Heart left ventricle (tissue), 16 donors: Measurements from ENCODE around the gene MGA. TPM values are rescaled to one million over a fixed set of nuclear protein-coding genes. Genes with fewer than 3 reads are reported as not detected.

ENCODE experiments used
- ATAC-seq, 4 donors: fragments of 200-7000 bp; cut with Tn5 transposase; one replicate each; pipeline ENCODE4 v1.9.1; 2020 to 2022; ENCODE audit warnings: moderate library complexity in 4 of 4, mild to moderate bottlenecking in 3 of 4, moderate number of reproducible peaks in 1 of 4
- DNase-seq, 5 donors: peaks; one replicate each; pipeline ENCODE4 v3.0.0-alpha.2; 2020
- H3K27ac ChIP-seq, 12 donors: fragments of 200-600 bp; sonication (generic) in 4 of 12; one replicate each; pipeline versions ENCODE4 v1.5.0 to v1.8.0; 2016 to 2022; ENCODE audit warnings: mild to moderate bottlenecking in 2 of 12
- H3K27me3 ChIP-seq, 9 donors: fragments of 200-600 bp; sonication (generic) in 2 of 9; one replicate each; pipeline versions ENCODE4 v1.5.1 to v1.8.0; 2016 to 2022; ENCODE audit warnings: mild to moderate bottlenecking in 3 of 9
- H3K36me3 ChIP-seq, 9 donors: fragments of 200-600 bp; sonication (generic) in 2 of 9; one replicate each; pipeline versions ENCODE4 v1.5.0 to v1.8.0; 2018 to 2022; ENCODE audit warnings: mild to moderate bottlenecking in 2 of 9
- H3K4me1 ChIP-seq, 12 donors: fragments of 200-600 bp; sonication (generic) in 4 of 12; one replicate each; pipeline versions ENCODE4 v1.5.0 to v1.8.0; 2016 to 2022; ENCODE audit warnings: mild to moderate bottlenecking in 3 of 12
- H3K4me3 ChIP-seq, 12 donors: fragments of 200-600 bp; sonication (generic) in 4 of 12; one replicate each; pipeline versions ENCODE4 v1.5.0 to v1.8.0; 2017 to 2022; ENCODE audit warnings: mild to moderate bottlenecking in 9 of 12, moderate library complexity in 4 of 12
- H3K9me3 ChIP-seq, 12 donors: fragments of 200-600 bp; sonication (generic) in 4 of 12; one replicate each; pipeline versions ENCODE4 v1.5.0 to v1.8.0; 2016 to 2022; ENCODE audit warnings: mild to moderate bottlenecking in 1 of 12
- POLR2A ChIP-seq, 2 donors: fragments of 450-650 bp; IDR thresholded peaks; one replicate each; pipeline ENCODE4 v1.6.1; 2017; ENCODE audit warnings: antibody characterized with exemption in 2 of 2, mild to moderate bottlenecking in 2 of 2, moderate library complexity in 2 of 2
- WGBS, 4 donors: extraction: QIAGEN DNeasy Blood & Tissue Kit in 2 of 4; methylation state at CpG; one replicate each; pipeline versions ENCODE4 v1.1.5 to v1.1.7; 2013 to 2018; 5-methylcytosine and 5-hydroxymethylcytosine counted together
- intact Hi-C, 10 donors: fragments of 100-400 bp; cut with DNase I; formaldehyde crosslinking; loops; one replicate each; pipeline versions ENCODE4 v1.11.1 to v1.14.2; 2022
- polyA plus RNA-seq, 2 donors: library from polyadenylated mRNA; stranded (reverse); fragments of 200-250 nt; gene quantifications; one replicate each; pipeline ENCODE4 v1.2.3, GENCODE V29; 2013
- total RNA-seq, 9 donors: library from RNA; depleted of rRNA in 2 of 9; stranded (reverse); fragments of >200 nt in 2 of 9; fragmentation: NEBNext Ultra II Directional in 3 of 9; extraction: Animal tissue kit (Norgen Biotek cat#: 25700) in 3 of 9; gene quantifications; one replicate each; pipeline versions ENCODE4 v1.1.0 to v1.2.4, GENCODE V29; 2016 to 2023
- TF ChIP-seq, protein P1 (sequence below), 12 donors: fragments of 200-600 bp; sonication (generic) in 4 of 12; IDR thresholded peaks; one replicate each; pipeline versions ENCODE4 v1.5.0 to v1.8.0; 2018 to 2022; ENCODE audit warnings: antibody characterized with exemption in 12 of 12, mild to moderate bottlenecking in 5 of 12
- donor health status: ischemic (EF 13 %, LVEDD 7.1; RV severe dilation, severe dysfunction).
- donor health status: healthy with polysubstance abuse.
- donor health status: DM: no; HTN: yes; CAD: no.
- donor health status: DM: no; HTN: no; CAD: no.
- donor health status: ischemic (EF 25% LVEDD 6.9; RV normal size, moderate dysfunction).
- donor health status: ischemic (EF 25% LVEDD 5.7; RV mildly dilated, moderate dysfunction).
- donor health status: healthy.
- donor health status: DM: yes; HTN: yes; CAD: no.
- donor health status: ischemic (EF 35%, LVEDD 5.7; RV mildly dilated, moderate dysfunction).
- donor health status: nonischemic (EF 11% LVEDD 7.7; RV severe dilation, severe dysfunction).
- donor health status: DM: yes; HTN: yes; CAD: no.
- donor health status: PGD.
- donor health status: ischemic (EF 29% LVEDD 5.4; RV normal size, mild dysfunction).
- donor health status: nonischemic (EF 23%, LVEDD 6.1; RV moderate dilation, normal function).

MGA gene
- total and polyA plus RNA-seq, 11 donors: 5.3 to 58.7 (median 34.5) TPM

DNA sequence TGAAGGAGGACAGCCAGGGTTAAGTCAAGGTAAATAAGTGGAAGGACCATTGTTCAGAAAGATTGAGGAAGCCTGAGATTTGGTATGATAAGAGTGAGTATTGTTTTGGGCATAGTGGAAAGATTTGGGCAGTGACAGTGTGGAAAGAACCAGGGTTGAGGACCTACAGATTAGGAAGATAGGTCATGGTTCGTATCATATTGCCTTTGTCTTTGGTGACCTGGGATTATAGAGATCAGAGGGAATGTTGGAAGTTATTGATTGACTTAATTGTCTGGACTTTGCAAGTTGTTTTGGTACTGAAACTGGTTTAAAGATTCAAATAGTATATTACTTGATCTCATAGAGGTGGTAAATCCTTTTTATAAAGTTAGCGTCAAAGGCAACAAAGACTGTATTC lies 23.1 kb upstream of the MGA start:
- H3K27ac ChIP-seq: no peak overlapping the region
- no peak for TF ChIP-seq POLR2A (IDR thresholded peaks at IDR 0.05)
- TF ChIP-seq, protein P1, sequence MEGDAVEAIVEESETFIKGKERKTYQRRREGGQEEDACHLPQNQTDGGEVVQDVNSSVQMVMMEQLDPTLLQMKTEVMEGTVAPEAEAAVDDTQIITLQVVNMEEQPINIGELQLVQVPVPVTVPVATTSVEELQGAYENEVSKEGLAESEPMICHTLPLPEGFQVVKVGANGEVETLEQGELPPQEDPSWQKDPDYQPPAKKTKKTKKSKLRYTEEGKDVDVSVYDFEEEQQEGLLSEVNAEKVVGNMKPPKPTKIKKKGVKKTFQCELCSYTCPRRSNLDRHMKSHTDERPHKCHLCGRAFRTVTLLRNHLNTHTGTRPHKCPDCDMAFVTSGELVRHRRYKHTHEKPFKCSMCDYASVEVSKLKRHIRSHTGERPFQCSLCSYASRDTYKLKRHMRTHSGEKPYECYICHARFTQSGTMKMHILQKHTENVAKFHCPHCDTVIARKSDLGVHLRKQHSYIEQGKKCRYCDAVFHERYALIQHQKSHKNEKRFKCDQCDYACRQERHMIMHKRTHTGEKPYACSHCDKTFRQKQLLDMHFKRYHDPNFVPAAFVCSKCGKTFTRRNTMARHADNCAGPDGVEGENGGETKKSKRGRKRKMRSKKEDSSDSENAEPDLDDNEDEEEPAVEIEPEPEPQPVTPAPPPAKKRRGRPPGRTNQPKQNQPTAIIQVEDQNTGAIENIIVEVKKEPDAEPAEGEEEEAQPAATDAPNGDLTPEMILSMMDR (IDR thresholded peaks at IDR 0.05): no peak
- no peaks in the 10 kb centered on the region for H3K27me3 ChIP-seq
- intact Hi-C loops: no loop called here
- ATAC-seq (no peak), DNase-seq (no peak)
- H3K4me1 ChIP-seq: peaks cover 0 to 21% (median 7%) of the 10 kb centered on the region in 12 donors
- WGBS, 4 donors: 92 to 97% (median 92%) methylated on average over 2 of the region's 2 CpGs
- no peaks in the 10 kb centered on the region for H3K36me3 ChIP-seq
- no peaks in the 10 kb centered on the region for H3K9me3 ChIP-seq
- H3K4me3 ChIP-seq: no peak overlapping the region

DNA sequence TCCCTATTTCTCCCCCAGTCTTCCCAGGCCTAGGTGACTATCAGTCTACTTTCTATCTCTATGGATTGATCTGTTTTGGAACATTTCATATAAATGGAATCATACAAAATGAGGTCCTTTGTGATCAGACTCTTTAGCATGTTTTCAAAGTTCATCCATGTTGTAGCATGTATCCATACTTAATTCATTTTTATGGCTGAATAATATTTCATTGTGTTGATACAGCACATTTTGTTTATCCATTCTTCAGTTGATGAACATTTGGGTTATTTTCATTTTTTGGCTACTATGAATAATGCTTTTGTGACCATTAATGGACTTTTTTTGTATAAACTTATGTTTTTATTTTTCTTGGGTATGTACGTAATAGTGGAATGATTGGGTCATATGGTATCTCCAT lies 19.2 kb upstream of the MGA start:
- intact Hi-C loops: no loop called here
- 98 to 99% (median 98%) methylated on average over 1 of the region's 1 CpG for WGBS, 4 donors
- Histone ChIP-seq H3K36me3 (no peaks in the 10 kb centered on the region), H3K9me3 (no peaks in the 10 kb centered on the region), H3K27me3 (no peaks in the 10 kb centered on the region), H3K4me1 (peaks cover 0 to 12% (median 0%) of the 10 kb centered on the region in 12 donors), H3K4me3 (no peak overlapping the region), H3K27ac (no peak overlapping the region)
- ATAC-seq: no peak
- TF ChIP-seq, protein P1 (IDR thresholded peaks at IDR 0.05): no peak
- TF ChIP-seq POLR2A (IDR thresholded peaks at IDR 0.05): no peak
- no peak for DNase-seq

DNA sequence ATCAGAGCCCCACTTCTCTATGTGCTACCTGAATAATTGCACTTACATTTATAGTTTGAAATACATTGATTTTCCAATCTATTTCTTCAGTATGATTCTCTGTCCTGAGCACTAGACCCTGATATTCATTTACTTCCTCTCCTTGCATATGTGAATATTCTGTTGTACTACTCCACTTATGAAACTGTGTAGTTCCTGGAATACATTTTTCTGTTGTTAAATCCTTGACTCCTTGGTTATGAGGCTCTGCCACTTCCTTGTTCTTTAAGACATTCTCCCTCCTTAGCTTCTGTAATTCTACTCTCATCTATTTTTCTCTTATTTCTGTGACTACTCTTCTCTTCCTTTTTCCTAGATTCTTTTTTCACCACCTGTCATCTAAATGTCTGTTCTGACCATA lies 12.9 kb upstream of the MGA start:
- Histone ChIP-seq H3K4me3 (no peak overlapping the region), H3K27ac (no peak overlapping the region), H3K27me3 (no peaks in the 10 kb centered on the region), H3K9me3 (peaks cover 0 to 15% (median 0%) of the 10 kb centered on the region in 12 donors), H3K36me3 (no peaks in the 10 kb centered on the region), H3K4me1 (peaks cover 0 to 21% (median 0%) of the 10 kb centered on the region in 12 donors)
- TF ChIP-seq, protein P1 (IDR thresholded peaks at IDR 0.05): no peak
- TF ChIP-seq POLR2A (IDR thresholded peaks at IDR 0.05): no peak
- ATAC-seq (no peak), DNase-seq (no peak)
- intact Hi-C loops: no loop called here

DNA sequence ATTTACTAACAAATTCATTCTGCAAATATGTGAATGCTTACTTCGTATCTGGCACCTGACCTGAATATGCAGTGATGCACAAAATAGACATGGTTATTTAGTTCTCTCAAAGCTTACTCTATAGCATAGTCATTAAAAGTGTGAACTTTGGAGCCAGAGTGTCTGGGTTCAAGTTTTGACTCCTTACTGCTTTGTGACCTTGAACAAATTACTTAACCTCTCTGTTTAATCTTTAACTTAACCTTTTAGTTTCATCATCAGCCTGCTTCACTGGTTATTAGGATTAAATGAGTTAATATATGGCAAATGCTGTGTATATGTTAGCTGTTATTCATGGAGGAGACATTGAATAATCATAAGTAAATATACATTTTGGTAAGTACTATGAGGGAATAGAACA lies 12.1 kb upstream of the MGA start:
- no peak for TF ChIP-seq POLR2A (IDR thresholded peaks at IDR 0.05)
- TF ChIP-seq, protein P1 (IDR thresholded peaks at IDR 0.05): no peak
- intact Hi-C loops: no loop called here
- Histone ChIP-seq H3K4me3 (no peak overlapping the region), H3K27ac (no peak overlapping the region), H3K36me3 (no peaks in the 10 kb centered on the region), H3K27me3 (no peaks in the 10 kb centered on the region), H3K9me3 (peaks cover 0 to 15% (median 0%) of the 10 kb centered on the region in 12 donors), H3K4me1 (peaks cover 0 to 21% (median 0%) of the 10 kb centered on the region in 12 donors)
- DNase-seq: no peak
- ATAC-seq: no peak
- 90 to 95% (median 94%) methylated on average over 1 of the region's 1 CpG for WGBS, 4 donors
